Uterus (tissue), 2 donors: ENCODE measurements around the gene DNM1.
"Not testable (repeated sequence)": the region's sequence is repeated elsewhere in the genome, so short reads cannot be mapped to it uniquely, and the experiment has no call there.

Experiments used
- CTCF ChIP-seq, 4 experiments: fragments of 200-600 bp in 2 of 4; fragments of 450-650 bp in 2 of 4; sonication (generic) in 2 of 4; IDR thresholded peaks; one replicate each; pipeline ENCODE4 v1.5.1; 2016 to 2019; ENCODE audit warnings: antibody characterized with exemption in 4 of 4, mild to moderate bottlenecking in 2 of 4, moderate library complexity in 1 of 4
- POLR2A ChIP-seq, 2 donors: fragments of 450-650 bp; IDR thresholded peaks; one replicate each; pipeline ENCODE4 v1.6.1; 2016; ENCODE audit warnings: antibody characterized with exemption in 2 of 2, mild to moderate bottlenecking in 1 of 2, moderate library complexity in 1 of 2

- TF ChIP-seq POLR2A, CTCF (IDR thresholded peaks at IDR 0.05): not testable (repeated sequence)
Measured at GRCh38 chr9:128230897-128231296, 27.7 kb downstream of the DNM1 start.
